ENCODE results near the gene P4HA2.

The P4HA2 gene

DNA sequence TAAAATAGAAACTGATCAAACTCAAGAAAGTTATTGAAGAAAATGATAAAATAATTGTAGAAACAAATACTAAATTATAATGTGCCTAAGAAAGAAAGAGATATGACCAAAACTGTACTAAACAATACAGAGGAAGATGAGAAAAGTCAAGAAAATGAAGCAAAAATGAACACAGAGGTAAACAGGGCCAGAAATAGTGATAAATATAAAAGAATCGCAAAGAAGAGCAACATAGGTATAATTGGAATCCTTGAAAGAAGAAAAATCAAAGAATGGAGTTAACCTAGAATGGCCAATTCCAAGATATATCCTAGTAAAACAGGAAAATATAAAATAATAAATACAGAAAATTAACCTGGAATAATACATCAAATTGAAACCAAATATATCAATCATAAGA, 84.5 kb downstream of the P4HA2 start:
- DNase-seq (ENCODE audit: low read depth) = no peak
- no peak overlapping the region for H3K4me3 ChIP-seq (ENCODE audit: low read depth, low read length)
- in situ Hi-C loops (cut with HindIII; ENCODE audit: low sequenced_read_pairs) = loop anchor here (5.0 kb wide), 1 partner anchor 61 kb away; no protein-coding TSS in a partner anchor
- no peak for TF ChIP-seq CTCF (IDR thresholded peaks at IDR 0.05; ENCODE audit: low read depth, low read length, missing control alignments)

DNA sequence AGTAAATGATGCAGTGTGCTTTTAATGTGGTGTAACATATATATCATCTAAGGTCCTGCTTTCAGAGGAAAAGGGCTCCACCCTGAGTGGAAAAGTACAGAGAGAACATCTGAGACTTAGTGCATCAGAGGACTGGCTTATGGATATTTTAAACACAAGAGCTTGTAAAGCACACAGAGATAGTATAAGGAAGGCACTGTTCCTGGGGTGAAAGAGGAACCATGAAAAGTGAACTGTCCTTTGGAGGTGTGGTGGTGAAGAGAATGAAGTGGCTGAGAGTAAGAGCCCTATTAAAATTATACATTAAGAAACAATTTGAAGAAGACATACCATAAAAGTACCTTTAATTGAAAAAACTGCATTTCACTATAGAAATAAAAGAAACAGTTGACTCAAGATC, 85.2 kb downstream of the P4HA2 start:
- no peak for TF ChIP-seq CTCF (IDR thresholded peaks at IDR 0.05; ENCODE audit: low read depth, low read length, missing control alignments)
- in situ Hi-C loops (cut with HindIII; ENCODE audit: low sequenced_read_pairs) = loop anchor here (5.0 kb wide), 1 partner anchor 60 kb away; no protein-coding TSS in a partner anchor
- DNase-seq (ENCODE audit: low read depth) = no peak
- H3K4me3 ChIP-seq (ENCODE audit: low read depth, low read length) = no peak overlapping the region

All from astrocyte of the cerebellum (primary cell).